Measurements from ENCODE around the gene MKNK1.

Gene MKNK1

DNA sequence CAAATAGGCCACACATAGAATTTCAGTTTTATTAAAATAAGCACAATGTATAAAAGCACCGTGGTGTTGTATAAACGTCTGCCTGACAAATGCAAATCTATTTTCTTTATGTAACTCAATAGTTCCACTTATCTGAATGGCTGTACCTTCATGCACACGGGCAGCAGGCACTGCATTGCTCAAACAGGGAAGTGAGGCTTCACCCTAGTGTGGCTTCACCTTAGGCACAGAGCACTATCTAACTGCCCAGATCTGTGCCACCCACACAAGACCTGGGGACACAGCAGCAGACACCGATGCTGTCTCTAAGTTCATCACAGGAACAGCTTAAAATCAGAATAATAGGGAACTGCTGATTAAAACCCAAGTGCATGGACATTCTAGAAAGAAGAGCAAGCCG, 46.7 kb downstream of the MKNK1 start:
- no peak for DNase-seq

DNA sequence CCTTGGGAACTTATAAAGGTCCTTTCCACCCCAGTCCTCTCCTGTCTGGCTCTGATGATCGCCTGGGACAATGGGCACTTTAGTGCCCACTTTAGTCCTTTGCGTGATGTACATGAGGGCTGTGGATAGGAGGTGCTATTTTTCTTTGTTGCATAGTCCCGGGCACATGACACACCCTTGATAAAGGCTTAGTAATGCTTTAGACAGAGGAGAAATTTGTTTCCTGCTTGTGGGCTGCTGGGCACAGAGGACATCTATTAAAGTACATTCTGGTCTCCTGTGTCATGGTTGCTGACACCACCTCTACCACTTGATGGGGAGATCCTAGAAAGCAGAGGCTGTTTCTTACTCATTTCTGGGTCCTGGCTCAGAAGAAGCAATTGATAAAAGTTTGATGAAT, 47.2 kb downstream of the MKNK1 start:
- no peak for DNase-seq

DNA sequence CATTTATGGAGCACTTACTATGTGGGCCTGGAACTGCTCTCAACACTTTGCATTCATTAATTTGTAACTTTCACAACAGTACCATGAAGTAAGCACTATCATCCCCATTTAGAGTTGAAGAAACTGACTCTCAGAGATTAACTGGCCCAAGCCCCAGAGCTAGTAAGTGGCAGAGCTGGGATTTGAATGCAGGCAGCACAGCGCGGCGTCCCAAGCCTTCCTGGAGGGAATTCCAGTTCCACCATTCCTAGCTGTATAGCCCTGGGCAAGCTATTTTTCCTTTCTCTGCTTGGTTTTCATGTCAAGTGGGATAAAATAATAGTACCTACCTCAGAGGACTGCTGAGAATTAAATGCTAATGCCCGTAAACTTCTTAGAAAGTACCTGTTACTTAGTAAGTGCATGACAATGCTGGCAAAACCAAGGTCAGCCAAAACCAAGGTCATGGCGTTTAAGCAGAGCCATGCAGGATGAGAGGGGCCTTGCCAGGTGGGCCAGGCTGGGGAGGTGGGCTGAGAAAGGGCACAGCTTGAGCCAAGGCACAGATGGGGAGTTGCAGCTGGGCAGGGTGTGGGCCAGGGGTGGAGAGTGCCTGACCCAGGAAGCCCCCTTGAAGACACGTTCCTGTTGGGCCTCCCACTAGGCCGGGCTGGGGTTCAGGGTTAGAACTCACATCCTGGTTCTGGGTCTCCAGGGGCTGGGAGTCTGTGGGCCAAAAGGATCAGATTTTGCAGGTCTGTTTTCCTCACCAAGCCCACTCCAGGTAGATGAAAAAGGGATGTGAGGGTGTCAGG, 48.0 kb downstream of the MKNK1 start:
- DNase-seq, result no peak

DNA sequence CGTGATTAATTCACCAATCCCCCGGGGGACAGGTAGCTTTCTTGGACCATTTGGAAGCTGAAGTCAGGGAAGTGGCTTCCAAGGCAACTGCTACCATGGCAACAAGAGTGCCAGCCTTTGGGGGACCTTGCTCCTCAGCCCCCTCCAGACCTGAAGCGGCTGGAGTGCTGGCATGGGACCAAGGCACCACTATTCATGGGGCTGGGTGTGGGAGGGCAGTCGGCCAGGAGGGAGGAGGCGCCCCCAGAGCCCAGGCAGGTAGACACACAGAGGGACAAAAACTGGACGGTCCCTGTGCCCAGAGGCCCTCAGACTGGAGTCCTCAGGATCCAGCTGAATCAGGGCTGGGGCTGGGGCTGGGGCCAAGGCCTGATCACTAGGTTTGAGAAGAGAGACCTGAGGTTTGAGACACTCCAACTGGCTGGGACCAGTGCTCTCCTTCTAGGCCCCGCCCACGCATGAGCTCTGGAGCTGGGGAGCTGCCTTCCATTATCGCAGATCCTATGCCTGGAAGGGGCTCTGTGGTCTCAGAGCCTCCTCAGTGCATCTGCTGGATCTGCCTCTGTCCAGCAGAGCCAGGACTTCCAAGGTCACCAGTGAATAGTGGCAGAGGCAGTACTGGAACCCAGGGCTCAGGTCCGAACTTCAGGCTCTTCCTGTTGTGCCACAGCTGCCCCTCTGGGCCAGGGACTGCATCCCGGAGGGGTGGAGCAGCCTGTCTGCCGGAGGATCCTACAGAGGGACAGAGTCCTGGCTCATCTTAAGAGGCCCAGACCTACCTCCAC, 49.3 kb downstream of the MKNK1 start:
- DNase-seq, result no peak

DNA sequence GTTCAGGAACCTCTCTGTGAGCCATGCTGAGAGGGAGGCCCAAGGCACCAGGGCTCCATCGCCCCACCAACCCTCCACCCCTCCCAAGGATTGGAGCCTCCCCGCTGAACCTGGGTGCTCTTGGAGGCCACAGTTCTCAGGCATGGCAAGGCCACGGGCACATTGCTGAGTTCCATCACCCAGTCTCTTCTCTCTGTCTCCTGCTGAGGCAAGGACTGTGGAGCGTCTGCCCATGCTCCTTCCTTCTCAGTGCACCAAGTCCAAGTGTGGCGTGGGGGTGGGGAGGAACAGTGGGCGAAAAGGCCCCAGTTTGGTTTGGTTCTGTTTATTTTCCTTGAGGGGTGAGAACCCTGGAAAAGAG, 49.9 kb downstream of the MKNK1 start:
- no peak for DNase-seq

DNA sequence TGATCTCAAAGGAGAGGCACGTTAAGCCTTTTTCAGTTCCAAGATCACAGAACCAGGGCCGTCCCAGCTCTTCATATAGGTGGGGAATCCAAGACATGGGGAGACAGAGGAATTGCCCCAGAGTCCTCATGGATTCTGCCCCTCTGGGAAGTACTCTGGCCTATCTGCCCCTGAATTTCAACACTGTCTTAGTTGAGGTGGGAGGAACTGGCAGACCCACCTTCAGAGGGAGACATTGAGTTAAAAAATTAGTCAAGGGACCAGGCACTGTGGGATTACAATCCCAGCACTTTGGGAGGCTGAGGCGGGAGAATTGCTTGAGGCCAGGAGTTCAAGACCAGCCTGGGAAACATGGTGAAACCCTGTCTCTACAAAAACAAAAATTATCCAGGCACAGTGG, 50.6 kb downstream of the MKNK1 start:
- no peak for DNase-seq

DNA sequence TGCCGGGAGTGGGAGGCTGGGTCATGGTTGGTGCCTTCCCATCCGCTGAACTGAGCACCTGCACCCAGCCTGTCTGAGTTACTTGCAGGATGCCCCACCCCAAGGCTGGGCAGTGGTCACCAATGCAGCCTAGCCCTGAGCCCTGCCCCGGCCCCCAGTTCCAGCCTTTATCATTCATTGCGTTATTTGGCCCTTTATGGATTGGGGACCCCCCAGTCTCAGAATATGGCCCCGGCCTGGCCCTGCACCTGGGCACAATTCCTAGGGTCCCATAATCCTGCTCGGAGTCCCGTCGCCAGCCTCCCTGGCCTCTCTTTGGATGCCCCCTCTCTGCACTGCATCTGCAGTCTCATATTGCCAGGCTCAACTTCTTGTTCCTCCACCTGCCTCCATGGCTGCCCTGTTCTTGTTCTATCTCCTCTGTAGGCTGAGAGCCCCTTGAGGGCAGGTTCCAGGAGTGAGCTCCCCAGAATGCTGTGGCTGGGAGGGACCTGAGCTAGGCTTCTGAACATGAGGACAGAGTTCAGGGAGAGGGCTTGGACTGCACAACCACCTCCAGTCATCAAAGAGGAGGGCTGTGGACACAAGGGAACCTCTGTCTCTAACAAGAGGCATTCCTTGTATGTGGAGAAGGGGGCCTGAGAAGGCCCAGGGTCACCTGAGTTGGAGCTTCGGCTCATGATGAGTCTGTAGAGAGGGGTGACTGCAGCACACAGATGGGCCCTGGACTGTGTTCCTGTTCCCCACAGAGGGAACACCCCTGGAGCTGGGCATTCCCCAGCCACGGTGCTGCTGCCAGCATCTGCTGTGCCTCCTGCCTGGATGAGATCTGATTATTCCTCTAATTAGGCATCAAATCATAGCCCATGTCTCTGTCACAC, 51.5 kb downstream of the MKNK1 start:
- DNase-seq, result no peak

DNA sequence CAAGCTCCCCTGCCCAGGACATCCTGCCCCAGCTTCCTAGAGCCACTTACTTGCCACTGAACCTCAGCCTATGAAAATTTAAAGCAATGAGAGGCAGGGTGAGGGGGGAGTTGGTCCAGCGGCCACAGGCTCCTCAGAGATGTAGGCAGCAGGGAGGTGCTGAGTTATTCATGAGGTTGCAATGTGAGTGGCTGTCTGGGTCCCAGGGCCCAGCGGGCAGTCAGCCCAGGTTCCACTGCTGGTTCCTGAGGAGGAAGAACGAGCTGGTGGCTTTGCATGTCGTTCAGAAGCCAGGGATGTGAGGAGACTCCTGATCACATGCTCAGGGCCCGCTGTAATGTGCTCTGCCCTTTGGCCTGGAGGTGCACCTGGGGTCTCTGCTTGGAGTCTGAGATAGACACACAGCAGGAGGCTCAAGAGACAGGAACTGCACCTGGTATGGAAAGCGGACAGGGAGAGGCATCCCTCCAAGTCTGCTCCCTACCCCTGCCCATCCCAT, 52.4 kb downstream of the MKNK1 start, which contains the start of gene KNCN:
Gene KNCN (minus strand): TSS at position 51 of the 499 bp plus-strand sequence. CDS start 432 bp downstream, outside the sequence.
- no peak for DNase-seq

DNA sequence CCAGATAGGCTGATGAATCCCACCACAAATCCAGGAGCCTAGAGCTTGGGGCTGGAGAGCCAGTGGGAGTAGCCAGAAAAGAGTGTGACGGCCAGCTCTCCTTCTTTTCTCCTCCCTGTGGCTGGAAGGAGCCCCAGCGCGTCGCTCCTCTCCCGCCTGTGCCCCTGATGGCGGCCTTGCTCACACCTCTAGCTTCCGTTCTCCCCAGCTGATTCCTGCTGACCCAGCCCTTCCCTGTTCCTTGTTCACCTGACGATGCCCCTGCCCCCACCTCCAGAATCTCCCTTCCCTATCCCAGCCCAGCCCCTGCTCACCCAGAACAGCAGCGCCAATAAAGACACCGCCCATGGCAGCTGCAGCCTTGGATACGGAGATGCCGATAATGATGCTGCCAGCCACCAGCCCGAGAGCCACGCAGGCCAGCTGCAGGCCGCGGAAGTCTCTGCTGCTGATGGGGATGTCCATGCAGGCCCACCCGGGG, 53.3 kb downstream of the MKNK1 start:
- DNase-seq, result no peak

DNA sequence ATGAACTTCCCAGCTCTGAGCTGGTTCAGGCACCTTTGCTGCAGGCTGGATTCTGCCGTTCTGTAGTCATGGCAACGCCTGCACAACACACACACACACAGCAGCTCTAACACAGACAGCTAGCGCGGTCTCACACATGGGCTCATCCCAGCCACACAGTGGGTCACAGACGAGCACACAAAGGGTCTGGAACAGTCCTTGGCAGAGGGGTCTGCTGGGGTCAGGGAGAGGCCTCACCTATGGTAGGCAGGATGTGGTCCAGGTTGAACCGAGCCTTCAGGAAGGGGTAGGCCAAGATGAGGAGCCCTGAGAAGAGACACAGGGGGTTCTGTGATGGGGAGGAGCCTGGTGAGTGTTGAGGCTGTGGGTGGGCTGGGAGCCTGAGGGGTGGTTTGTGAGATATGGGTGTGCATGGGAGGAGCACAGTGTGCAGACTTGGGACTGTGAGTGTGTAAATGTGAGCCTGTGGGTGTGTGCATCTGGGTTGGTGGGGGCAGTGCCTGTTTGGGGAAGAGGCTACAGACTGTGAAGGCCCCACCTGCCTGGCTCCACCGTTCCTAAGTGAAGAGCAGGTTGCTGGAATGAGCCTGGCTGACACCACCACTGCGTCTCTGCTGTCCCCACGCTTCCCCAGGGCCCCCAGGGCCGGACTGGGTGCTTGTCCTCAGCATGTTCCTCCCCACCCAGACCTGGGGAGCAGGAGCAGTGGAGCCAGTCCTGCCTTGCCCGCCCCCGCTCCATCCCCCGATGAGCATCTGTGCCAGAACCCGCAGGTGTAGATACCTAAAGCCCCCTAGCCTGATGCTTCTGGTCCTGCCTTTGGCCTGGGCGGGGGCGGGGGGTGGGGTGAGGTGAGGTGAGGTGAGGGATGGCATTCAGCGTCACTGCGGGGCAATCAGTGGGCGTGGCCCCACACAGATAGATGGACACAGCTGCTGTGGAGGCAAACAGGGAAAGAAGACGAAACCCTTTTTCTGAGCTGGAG, 54.1 kb downstream of the MKNK1 start:
- peak; percentile 39 for DNase-seq

DNA sequence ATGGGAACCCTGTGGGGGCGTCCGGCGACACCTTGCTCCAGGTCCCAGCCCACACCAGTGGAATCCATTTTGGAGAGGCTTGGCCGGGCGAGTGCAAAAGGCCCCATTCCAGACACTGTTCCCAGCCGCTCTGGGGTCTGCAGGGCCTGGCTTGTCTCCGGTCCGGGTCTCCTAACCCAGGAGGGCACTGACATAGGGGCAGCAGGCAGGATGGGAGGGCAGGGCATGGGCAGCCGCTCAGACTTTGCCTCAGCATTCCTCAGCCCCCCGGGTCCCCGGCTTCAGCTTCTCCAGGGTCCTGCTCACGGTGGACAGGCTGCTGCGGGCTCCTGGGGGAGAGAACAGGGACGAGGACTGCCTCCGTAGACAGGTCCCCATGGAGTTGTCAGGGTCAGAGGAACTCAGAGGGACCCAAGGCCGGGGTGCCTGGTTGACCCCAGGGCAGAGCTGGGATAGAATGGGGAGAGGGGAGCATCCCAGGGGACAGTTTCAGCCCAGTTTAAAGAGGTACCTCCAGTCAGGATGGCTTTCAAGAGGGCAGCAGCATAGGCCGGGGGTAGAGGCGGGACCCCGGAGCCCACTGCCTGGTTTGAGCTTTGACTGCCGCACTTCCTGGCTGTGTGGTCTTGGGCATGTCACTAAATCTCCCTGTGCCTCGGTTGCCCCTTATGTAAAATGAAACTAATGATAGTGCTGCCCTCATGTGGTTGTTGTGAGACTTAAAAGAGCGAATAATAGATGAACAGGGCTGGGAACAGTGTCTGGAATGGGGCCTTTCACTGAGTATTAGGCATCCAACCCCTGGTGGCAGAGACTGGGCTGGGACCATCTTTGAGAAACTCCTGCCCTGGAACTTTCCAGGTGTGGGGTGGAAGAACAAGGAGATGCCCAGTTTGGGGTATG, 56.3 kb downstream of the MKNK1 start:
- peak; percentile 53 for DNase-seq

DNA sequence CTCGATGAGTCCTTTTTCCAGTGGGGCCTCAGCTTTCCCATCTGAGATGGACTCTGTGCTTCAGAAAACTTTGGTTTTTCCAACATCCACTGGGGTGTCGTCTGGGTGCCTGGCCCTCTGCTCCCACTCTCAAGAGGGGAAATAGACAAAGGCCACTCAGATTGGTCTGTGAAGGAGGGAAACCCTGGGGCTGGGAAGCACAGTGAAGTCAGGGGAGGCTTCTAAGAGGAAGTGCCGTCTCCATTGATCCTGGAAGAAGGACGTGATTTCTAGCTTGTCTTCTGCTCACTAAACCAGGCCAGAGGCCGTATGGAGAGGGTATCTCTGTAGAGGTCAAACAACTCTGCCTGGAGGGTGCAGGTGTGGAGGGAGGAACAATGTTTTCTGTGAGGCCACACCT, 57.9 kb downstream of the MKNK1 start:
- DNase-seq, result no peak

DNA sequence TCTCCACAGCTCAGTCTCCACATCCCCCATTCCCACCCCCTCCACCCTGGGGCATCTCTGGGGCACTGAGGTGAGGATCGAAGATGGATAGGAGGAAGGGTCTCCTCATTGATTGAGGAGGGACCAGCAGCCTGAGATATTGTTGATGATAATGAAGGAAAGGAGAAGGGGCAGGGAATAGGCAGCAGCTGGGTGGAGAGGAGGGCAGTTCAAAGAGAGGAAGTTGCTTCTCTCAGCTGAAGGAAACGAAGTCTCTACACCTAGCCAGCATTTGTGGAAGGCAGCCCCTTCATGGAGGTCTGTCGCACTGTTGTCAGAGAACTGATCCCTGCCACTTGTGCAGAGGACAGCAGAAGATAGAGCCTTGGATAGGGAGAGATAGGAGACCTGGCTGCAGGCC, 58.3 kb downstream of the MKNK1 start:
- no peak for DNase-seq

DNA sequence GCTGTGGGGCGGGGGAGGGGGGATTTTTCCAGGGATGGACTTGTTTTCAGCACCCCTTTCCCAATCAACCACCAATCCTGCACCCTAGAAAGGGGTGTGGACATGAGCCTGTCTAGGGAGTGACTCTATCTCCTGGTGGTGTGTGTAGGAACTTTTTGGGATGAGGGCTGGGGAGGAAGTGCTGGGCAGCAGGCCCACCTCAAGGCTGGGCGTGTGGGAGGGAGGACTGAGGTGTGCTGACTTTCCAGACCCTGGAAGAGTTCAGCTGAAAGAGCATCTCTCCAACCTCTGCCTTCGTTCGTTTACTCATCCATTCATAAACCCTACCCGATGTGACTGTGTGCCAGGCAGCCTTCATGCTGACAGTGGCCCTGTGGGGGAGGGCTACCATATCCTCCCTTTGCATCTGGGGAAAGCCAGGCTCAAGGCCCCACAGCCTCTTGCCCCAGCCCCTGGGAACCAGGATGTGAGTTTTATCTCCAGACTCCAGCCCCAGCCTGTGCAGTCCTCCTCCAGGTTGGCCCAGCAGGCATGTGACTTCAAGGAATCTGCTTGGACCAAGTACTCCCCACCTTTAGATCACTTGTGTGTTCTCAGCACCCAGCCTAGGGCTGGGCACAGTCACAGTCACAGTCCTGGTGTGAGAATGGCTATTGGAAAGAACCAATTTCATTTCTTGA, 59.4 kb downstream of the MKNK1 start:
- no peak for DNase-seq

DNA sequence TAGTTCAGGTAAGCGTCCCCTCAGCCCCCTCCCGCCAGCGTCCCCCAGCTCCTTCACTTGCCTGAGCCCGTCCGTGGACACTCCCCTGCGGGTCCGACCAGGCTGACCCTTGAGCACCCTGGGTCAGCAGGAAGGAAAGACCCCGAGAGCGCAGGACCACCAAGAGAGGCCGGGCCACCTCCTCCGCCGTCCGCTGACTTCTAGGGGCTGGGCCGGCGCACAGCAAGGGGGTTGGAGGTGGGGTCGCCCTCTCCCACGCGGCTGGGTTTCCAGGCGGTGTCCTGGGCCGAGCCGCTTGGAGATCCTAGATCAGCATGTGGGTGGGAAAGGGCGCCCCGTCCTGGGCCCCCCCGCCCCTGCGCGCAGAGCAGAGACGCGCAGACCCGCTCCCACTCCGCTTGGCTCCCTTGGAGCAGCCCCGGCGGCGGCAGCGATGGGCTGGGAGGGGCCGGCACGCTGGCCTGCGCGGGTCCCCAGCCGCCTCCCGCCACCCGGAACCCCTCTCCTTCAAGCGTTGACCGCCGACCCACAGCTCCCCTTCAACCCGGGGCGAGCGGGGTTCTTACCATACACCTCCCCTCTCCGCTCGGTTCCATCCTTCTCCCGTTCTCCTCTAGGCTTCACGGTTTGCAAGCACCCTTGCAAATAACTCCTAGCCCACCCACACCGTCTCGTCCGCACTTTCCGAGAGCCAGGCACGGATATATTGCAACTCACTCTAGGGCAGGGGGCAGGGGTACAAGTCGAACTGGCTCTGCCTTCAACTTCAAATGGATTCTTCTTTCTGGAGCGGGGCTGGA, 60.1 kb downstream of the MKNK1 start:
- no peak for DNase-seq

DNA sequence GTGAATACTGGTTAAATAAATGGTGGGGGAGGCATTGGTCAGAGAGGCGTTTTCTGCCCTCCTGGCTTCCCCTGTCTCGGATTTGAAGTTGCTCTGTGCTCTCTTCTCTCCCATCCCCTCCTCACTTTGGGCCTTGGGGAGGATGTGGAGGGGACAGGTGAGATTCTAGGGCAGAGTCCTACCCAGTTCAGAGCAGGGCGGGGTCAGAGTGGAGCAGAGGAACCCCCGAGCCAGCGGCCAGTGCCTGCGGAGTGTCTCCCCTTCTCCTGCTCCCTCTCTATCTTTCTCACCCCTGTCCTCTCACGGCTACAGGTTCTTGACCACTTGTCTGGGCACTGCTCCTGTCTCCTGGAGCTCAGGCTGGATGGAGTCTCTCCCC, 60.7 kb downstream of the MKNK1 start:
- DNase-seq, result no peak

DNA sequence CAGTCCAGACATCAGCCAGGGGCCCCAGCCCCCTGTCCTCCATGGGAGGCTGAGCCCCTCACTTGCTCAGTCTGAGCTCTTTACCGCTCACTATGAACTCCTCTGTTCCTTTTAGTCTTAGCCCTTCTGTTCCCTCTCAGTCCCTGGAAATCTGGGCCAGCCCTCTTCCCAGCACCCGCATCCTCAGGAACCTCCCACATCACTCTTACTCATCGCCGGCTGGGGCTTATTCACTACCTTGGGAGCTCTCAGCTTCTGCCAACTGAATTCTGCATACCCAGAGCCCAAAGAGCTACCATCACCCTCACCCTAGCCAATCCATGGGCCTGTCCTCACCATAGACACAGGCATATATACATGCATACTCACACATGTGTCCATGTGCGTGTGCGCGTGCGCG, 64.1 kb downstream of the MKNK1 start:
- no peak for DNase-seq

DNA sequence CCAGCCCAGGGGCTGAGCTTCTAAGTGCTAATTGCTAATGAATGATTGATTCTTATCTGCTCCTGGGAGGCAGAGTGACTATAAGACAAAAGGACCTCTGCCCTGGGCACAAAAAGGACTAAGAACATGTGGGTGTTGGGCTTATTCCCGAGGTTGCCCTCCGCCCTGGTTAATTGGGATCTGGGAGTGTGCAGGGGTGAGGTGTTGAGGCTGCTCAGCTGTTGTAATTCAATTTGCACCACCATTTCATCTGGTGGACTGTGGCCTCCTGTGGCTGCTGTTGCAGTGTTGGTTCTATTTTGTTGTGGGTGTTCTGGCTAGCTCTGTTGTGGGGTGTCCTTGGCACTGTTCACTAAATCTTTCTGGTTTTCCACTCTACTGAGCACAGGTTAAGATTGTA, 65.9 kb downstream of the MKNK1 start:
- DNase-seq, result no peak

DNA sequence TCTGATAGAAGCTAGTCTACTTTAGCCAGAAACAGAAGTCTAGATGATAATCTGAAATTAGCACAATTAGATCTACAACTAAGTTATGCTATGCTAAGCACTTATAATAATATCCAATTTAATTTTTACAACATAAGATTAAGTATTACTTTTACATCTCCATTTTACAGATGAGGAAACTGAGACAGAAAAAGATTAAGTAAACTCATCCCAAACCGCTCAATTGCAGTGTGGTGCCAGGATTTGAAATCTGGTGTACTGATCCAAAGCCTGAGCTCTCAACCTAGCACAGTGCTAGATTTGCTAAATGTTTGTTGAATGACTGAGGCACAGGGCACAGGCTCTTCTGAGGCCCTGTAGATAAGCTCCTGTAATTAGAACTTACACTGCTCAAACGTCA, 66.4 kb downstream of the MKNK1 start:
- DNase-seq, result no peak

All from activated CD4-positive, alpha-beta T cell treated with anti-CD3 and anti-CD28 coated beads, Interleukin-2, Interleukin-6, amounts not matched to agents 100 ng/mL and 50 ng/mL, durations not matched to agents 16 hours and 8 hours (primary cell).